Kidney epithelial cell (primary cell): Measurements from ENCODE around the gene RPS8. TPM values are rescaled to one million over a fixed set of nuclear protein-coding genes. Genes with fewer than 3 reads are reported as not detected.

ENCODE experiments used
- DNase-seq: peaks from one replicate; pipeline ENCODE4 v3.0.0-alpha.2; 2010; ENCODE audit warnings: low read depth
- H3K27me3 ChIP-seq: 2 replicates; pipeline ENCODE4 v1.6.0; 2011; ENCODE audit warnings: low read length; ENCODE audit not compliant: control insufficient read depth, insufficient read depth
- H3K36me3 ChIP-seq: 2 replicates; pipeline ENCODE4 v1.5.1; 2011; ENCODE audit warnings: low read length; ENCODE audit not compliant: control insufficient read depth, insufficient read depth
- H3K4me3 ChIP-seq: 2 replicates; pipeline ENCODE4 v1.5.1; 2011; ENCODE audit warnings: low read depth, mild to moderate bottlenecking, control low read depth, low read length
- total RNA-seq: library from RNA; depleted of rRNA; stranded (reverse); fragments of >200 nt; gene quantifications from 2 replicates; pipeline ENCODE4 v1.2.3, GENCODE V29; 2015
- TF ChIP-seq, protein P1 (sequence below): IDR thresholded peaks from 2 replicates; pipeline ENCODE4 v1.5.1; 2011; ENCODE audit warnings: mild to moderate bottlenecking, moderate library complexity, low read length, control low read depth, inconsistent platforms; ENCODE audit not compliant: insufficient read depth, poor library complexity, severe bottlenecking

Gene RPS8
- total RNA-seq, 1 donor from 2014 or later: 4,100 TPM

DNA sequence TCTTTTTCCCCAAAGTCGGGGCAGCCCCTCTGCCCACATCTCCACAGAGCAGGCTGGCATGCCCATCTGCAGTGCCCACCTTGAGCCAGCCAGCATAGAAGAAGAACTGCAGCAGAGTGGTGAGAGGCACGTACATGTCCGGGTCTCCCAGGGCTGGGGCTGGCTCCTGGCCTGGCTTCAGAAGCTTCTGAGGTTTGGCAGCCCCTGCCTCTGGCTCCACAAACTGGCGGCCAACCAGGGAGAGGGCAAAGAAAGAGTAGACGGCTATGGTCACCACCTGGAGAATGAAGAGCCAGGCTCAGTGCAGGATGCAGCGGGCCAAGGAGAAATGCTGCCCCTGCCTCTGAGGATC lies 9.7 kb downstream of the RPS8 start:
- no peak for DNase-seq
- Histone ChIP-seq H3K4me3 (no peak overlapping the region), H3K36me3 (no peaks in the 10 kb centered on the region), H3K27me3 (no peaks in the 10 kb centered on the region)
- TF ChIP-seq, protein P1, sequence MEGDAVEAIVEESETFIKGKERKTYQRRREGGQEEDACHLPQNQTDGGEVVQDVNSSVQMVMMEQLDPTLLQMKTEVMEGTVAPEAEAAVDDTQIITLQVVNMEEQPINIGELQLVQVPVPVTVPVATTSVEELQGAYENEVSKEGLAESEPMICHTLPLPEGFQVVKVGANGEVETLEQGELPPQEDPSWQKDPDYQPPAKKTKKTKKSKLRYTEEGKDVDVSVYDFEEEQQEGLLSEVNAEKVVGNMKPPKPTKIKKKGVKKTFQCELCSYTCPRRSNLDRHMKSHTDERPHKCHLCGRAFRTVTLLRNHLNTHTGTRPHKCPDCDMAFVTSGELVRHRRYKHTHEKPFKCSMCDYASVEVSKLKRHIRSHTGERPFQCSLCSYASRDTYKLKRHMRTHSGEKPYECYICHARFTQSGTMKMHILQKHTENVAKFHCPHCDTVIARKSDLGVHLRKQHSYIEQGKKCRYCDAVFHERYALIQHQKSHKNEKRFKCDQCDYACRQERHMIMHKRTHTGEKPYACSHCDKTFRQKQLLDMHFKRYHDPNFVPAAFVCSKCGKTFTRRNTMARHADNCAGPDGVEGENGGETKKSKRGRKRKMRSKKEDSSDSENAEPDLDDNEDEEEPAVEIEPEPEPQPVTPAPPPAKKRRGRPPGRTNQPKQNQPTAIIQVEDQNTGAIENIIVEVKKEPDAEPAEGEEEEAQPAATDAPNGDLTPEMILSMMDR: no peak

DNA sequence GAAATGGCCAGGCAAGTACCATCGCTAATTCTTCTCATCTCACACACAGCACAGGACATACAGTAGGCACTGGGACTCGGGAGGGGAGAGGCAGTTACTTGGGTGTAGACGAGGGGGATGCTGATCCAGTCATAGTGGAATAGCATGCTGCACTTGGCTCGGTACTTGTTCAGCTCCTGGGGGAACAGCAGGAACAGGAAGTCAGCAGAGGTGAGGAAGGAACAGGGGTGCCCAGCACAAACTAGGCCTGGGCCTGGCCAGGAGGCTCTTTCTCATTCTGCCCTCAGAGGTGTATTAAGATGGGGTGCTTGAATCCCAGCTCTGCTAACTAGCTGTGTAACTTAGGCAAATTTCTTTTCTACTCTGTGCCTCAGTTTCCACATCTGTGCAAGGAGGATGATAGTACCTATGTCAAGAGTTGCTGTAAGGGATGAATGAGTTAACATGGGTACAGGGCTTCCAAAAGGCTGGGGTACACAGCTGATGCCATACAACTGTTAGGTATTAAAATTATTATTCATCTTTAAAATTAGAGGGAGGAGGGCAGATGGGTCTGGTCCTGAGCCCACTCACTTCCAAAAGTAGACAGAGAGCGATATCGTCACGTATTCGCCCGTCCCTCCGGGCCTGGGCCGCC lies 10.3 kb downstream of the RPS8 start:
- no peak for DNase-seq
- Histone ChIP-seq H3K36me3 (no peaks in the 10 kb centered on the region), H3K27me3 (no peaks in the 10 kb centered on the region), H3K4me3 (peak overlapping the region; percentile 1)
- TF ChIP-seq, protein P1: no peak

GRCh38 chr1:44786138-44786840 lies 10.9 kb downstream of the RPS8 start:
- no peak for DNase-seq
- H3K36me3 ChIP-seq: no peaks in the 10 kb centered on the region
- TF ChIP-seq, protein P1: peak; percentile 100
- no peaks in the 10 kb centered on the region for H3K27me3 ChIP-seq
- peak overlapping the region; percentile 25 for H3K4me3 ChIP-seq

GRCh38 chr1:44786841-44787426 lies 11.6 kb downstream of the RPS8 start:
- Histone ChIP-seq H3K36me3 (no peaks in the 10 kb centered on the region), H3K4me3 (no peak overlapping the region), H3K27me3 (no peaks in the 10 kb centered on the region)
- DNase-seq: no peak
- TF ChIP-seq, protein P1: no peak

DNA sequence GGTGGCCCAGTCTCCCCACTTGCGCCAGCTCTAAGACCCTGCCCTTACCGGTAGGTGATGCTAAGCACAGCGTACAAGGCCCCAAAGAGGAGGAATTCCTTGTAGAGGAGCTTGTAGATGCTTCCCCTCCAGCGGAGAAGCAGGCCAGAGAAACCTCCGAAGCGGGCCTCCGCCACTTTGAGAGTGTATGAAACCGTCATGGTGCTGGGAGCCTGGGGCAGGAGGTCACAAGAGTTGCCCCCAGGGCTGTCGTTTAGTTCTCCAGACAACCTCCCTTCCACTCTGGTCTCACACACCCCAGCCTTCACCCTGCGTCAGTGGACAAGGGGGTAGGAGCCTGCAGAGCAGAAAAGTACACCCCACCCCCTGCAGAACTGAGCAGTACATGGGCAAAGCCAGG lies 12.2 kb downstream of the RPS8 start:
- DNase-seq: no peak
- no peaks in the 10 kb centered on the region for H3K36me3 ChIP-seq
- TF ChIP-seq, protein P1: no peak
- H3K27me3 ChIP-seq: no peaks in the 10 kb centered on the region
- H3K4me3 ChIP-seq: no peak overlapping the region
